NT2/D1 (cell line): ENCODE measurements around the gene EWSR1.

ENCODE experiments used
- DNase-seq: peaks from one replicate; pipeline ENCODE4 v3.0.0-alpha.2; 2011; ENCODE audit warnings: low read depth, low spot score
- H3K27me3 ChIP-seq: 2 replicates; pipeline ENCODE4 v1.6.0; 2011; ENCODE audit warnings: mild to moderate bottlenecking; ENCODE audit not compliant: insufficient read length, insufficient read depth
- H3K36me3 ChIP-seq: 2 replicates; pipeline ENCODE4 v1.6.1; 2011; ENCODE audit warnings: mild to moderate bottlenecking, low read length, mixed read lengths; ENCODE audit not compliant: insufficient read depth, insufficient read length
- H3K4me1 ChIP-seq: 2 replicates; pipeline ENCODE4 v1.5.1; 2011; ENCODE audit not compliant: insufficient read depth, insufficient read length
- H3K4me3 ChIP-seq: 2 replicates; pipeline ENCODE4 v1.5.1; 2011; ENCODE audit warnings: low read depth; ENCODE audit not compliant: insufficient read length
- H3K9ac ChIP-seq: 2 replicates; pipeline ENCODE4 v1.6.0; 2011; ENCODE audit warnings: low read depth; ENCODE audit not compliant: insufficient read length
- H3K9me3 ChIP-seq: 2 replicates; pipeline ENCODE4 v1.5.1; 2011; ENCODE audit warnings: mild to moderate bottlenecking, low read length; ENCODE audit not compliant: insufficient read depth
- SUZ12 ChIP-seq: IDR thresholded peaks from 2 replicates; pipeline ENCODE4 v1.6.1; 2011; ENCODE audit not compliant: insufficient read length, insufficient read depth; ENCODE audit errors: extremely low read depth
- YY1 ChIP-seq: IDR thresholded peaks from 2 replicates; pipeline ENCODE4 v1.6.1; 2011; ENCODE audit not compliant: insufficient read length, insufficient read depth
- ZNF274 ChIP-seq: IDR thresholded peaks from 2 replicates; pipeline ENCODE4 v1.6.1; 2011; ENCODE audit warnings: mild to moderate bottlenecking, low read depth, low read length

Gene EWSR1

GRCh38 chr22:29266564-29267461, 1.3 kb upstream of the EWSR1 start:
- H3K4me1 ChIP-seq: peaks cover 16% of the 10 kb centered on the region
- no peaks in the 10 kb centered on the region for H3K27me3 ChIP-seq
- H3K9me3 ChIP-seq: no peaks in the 10 kb centered on the region
- no peak for DNase-seq
- H3K9ac ChIP-seq: peak overlapping the region; percentile 98
- TF ChIP-seq YY1 (no peak), ZNF274 (no peak), SUZ12 (no peak)
- peaks cover 65% of the 10 kb centered on the region for H3K36me3 ChIP-seq
- peak overlapping the region; percentile 90 for H3K4me3 ChIP-seq

- no peak for DNase-seq
- H3K36me3 ChIP-seq: peaks cover 71% of the 10 kb centered on the region
Measured at GRCh38 chr22:29267462-29267857, 608 bp upstream of the EWSR1 start.

GRCh38 chr22:29268511-29269229, 602 bp downstream of the EWSR1 start:
- no peak for DNase-seq
- Histone ChIP-seq H3K36me3 (peaks cover 80% of the 10 kb centered on the region), H3K9ac (peak overlapping the region; percentile 98), H3K27me3 (no peaks in the 10 kb centered on the region), H3K9me3 (no peaks in the 10 kb centered on the region), H3K4me3 (peak overlapping the region; percentile 90), H3K4me1 (peaks cover 16% of the 10 kb centered on the region)
- TF ChIP-seq YY1: no peak
- no peak for TF ChIP-seq SUZ12
- TF ChIP-seq ZNF274: no peak

More at GRCh38 chr22:29267462-29267857, 608 bp upstream of the EWSR1 start:
- Histone ChIP-seq H3K9ac (peak overlapping the region; percentile 98), H3K4me1 (peaks cover 16% of the 10 kb centered on the region), H3K9me3 (no peaks in the 10 kb centered on the region), H3K4me3 (peak overlapping the region; percentile 90), H3K27me3 (no peaks in the 10 kb centered on the region)
- TF ChIP-seq SUZ12: no peak
- no peak for TF ChIP-seq YY1
- TF ChIP-seq ZNF274: no peak

GRCh38 chr22:29269230-29269604, 1.1 kb downstream of the EWSR1 start:
- no peaks in the 10 kb centered on the region for H3K9me3 ChIP-seq
- H3K36me3 ChIP-seq: peaks cover 80% of the 10 kb centered on the region
- no peaks in the 10 kb centered on the region for H3K27me3 ChIP-seq
- H3K9ac ChIP-seq: peak overlapping the region; percentile 98
- H3K4me1 ChIP-seq: peaks cover 11% of the 10 kb centered on the region
- no peak for DNase-seq
- TF ChIP-seq SUZ12 (no peak), ZNF274 (no peak), YY1 (no peak)
- peak overlapping the region; percentile 90 for H3K4me3 ChIP-seq

GRCh38 chr22:29269731-29270474, 1.8 kb downstream of the EWSR1 start:
- peaks cover 11% of the 10 kb centered on the region for H3K4me1 ChIP-seq

GRCh38 chr22:29270475-29271271, 2.6 kb downstream of the EWSR1 start:
- no peak for TF ChIP-seq YY1
- TF ChIP-seq SUZ12: no peak
- peaks cover 11% of the 10 kb centered on the region for H3K4me1 ChIP-seq
- DNase-seq: no peak
- no peaks in the 10 kb centered on the region for H3K9me3 ChIP-seq
- peak overlapping the region; percentile 98 for H3K9ac ChIP-seq
- peak overlapping the region; percentile 90 for H3K4me3 ChIP-seq
- peaks cover 83% of the 10 kb centered on the region for H3K36me3 ChIP-seq
- H3K27me3 ChIP-seq: no peaks in the 10 kb centered on the region

More at GRCh38 chr22:29269731-29270474, 1.8 kb downstream of the EWSR1 start:
- H3K9ac ChIP-seq: peak overlapping the region; percentile 98
- H3K4me3 ChIP-seq: peak overlapping the region; percentile 90
- no peaks in the 10 kb centered on the region for H3K9me3 ChIP-seq
- H3K27me3 ChIP-seq: no peaks in the 10 kb centered on the region
- DNase-seq: no peak
- no peak for TF ChIP-seq YY1
- TF ChIP-seq ZNF274: no peak
- H3K36me3 ChIP-seq: peaks cover 83% of the 10 kb centered on the region
